Sigmoid colon (tissue), 4 donors: Measurements from ENCODE around the gene ATP4B.

Source experiments
- POLR2A ChIP-seq, 2 donors: fragments of 450-650 bp; IDR thresholded peaks; one replicate each; pipeline ENCODE4 v1.6.1; 2016; ENCODE audit warnings: antibody characterized with exemption in 2 of 2, mild to moderate bottlenecking in 2 of 2, moderate library complexity in 2 of 2
- POLR2AphosphoS5 ChIP-seq, 4 donors: sonication (generic); formaldehyde crosslinking; IDR thresholded peaks; one replicate each; pipeline ENCODE4 v1.6.1; 2017; ENCODE audit warnings: antibody characterized with exemption in 4 of 4

GRCh38 chr13:113623491-113624234 is 34.3 kb downstream of the ATP4B start:
- TF ChIP-seq POLR2AphosphoS5 (IDR thresholded peaks at IDR 0.05) (no peak), POLR2A (IDR thresholded peaks at IDR 0.05) (no peak)
